DOHH2 (cell line): ENCODE measurements around the gene PDE7B.
"Not testable (repeated sequence)": the region's sequence is repeated elsewhere in the genome, so short reads cannot be mapped to it uniquely, and the experiment has no call there.

Experiments used
- H3F3A ChIP-seq: fragments of 200-600 bp; sonication (generic), shearing (Covaris generic); 2 replicates; pipeline ENCODE4 v1.6.0; 2016; ENCODE audit warnings: antibody characterized with exemption, mild to moderate bottlenecking; ENCODE audit not compliant: control insufficient read depth, insufficient read depth
- H3K27ac ChIP-seq: fragments of 200-600 bp; sonication (generic); 2 replicates; pipeline ENCODE4 v1.5.1; 2014; ENCODE audit warnings: low read depth, mild to moderate bottlenecking, low read length, moderate library complexity
- H3K27me3 ChIP-seq: fragments of 200-600 bp; sonication (generic); 2 replicates; pipeline ENCODE4 v1.6.1; 2014; ENCODE audit warnings: mild to moderate bottlenecking, low read length, mixed read lengths; ENCODE audit not compliant: control insufficient read depth
- H3K36me3 ChIP-seq: fragments of 200-600 bp; sonication (generic); 2 replicates; pipeline ENCODE4 v1.6.1; 2014; ENCODE audit warnings: mild to moderate bottlenecking, low read length, moderate library complexity, mixed read lengths; ENCODE audit not compliant: control insufficient read depth
- H3K4me1 ChIP-seq: fragments of 200-600 bp; sonication (generic); 2 replicates; pipeline ENCODE4 v1.6.1; 2014; ENCODE audit warnings: mild to moderate bottlenecking, low read length, mixed read lengths; ENCODE audit not compliant: control insufficient read depth
- H3K4me2 ChIP-seq: fragments of 200-600 bp; sonication (generic); 2 replicates; pipeline ENCODE4 v1.6.0; 2014; ENCODE audit warnings: mild to moderate bottlenecking, low read length, moderate library complexity
- H3K4me3 ChIP-seq: fragments of 200-600 bp; sonication (generic); 2 replicates; pipeline ENCODE4 v1.5.1; 2014; ENCODE audit warnings: mild to moderate bottlenecking, low read length, mixed read lengths
- H3K79me2 ChIP-seq: fragments of 200-600 bp; sonication (generic); 2 replicates; pipeline ENCODE4 v1.6.1; 2014; ENCODE audit warnings: mild to moderate bottlenecking, low read length, mixed read lengths; ENCODE audit not compliant: control insufficient read depth
- H3K9me2 ChIP-seq: fragments of 200-600 bp; sonication (generic); replicated peaks from 2 replicates; pipeline ENCODE4 v1.6.1; 2014; ENCODE audit warnings: mild to moderate bottlenecking, low read length, mixed read lengths; ENCODE audit not compliant: control insufficient read depth
- H3K9me3 ChIP-seq: fragments of 200-600 bp; sonication (generic); 2 replicates; pipeline ENCODE4 v1.6.1; 2014; ENCODE audit warnings: antibody characterized with exemption, low read length, mixed read lengths; ENCODE audit not compliant: control insufficient read depth, insufficient read depth
- H4K20me1 ChIP-seq: fragments of 200-600 bp; sonication (generic); 2 replicates; pipeline ENCODE4 v1.6.0; 2014; ENCODE audit warnings: low read depth, mild to moderate bottlenecking, antibody characterized with exemption, low read length, moderate library complexity; ENCODE audit not compliant: control insufficient read depth, insufficient read depth
- CTCF ChIP-seq: fragments of 200-600 bp; sonication (generic); IDR thresholded peaks from one replicate; pipeline ENCODE4 v1.5.1; 2014; ENCODE audit warnings: antibody characterized with exemption, mild to moderate bottlenecking, low read depth, low read length; ENCODE audit not compliant: poor library complexity, severe bottlenecking
- EZH2phosphoT487 ChIP-seq: fragments of 200-600 bp; sonication (generic); IDR thresholded peaks from 2 replicates; pipeline ENCODE4 v1.6.1; 2017; ENCODE audit warnings: borderline replicate concordance, mild to moderate bottlenecking, antibody characterized with exemption, low read length, moderate library complexity, mixed read lengths

PDE7B gene

DNA sequence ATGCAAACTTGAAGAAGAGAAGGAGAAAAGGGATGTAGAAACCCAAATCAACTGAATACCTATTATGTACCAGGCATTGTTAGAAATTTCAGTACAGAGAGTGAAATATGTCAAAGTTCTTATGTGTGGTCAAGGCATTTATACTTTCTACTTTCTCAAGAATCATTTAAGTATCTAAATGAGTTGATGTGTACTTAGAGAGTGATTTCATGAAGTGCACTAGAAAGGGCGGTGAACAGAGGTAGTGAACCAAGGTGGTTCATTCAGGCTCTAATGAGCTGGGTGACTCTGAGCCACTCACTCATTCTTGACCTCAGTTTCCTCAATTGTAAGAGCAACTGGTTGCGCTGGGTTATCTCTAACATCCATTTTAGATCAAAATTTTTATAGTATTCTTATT is 3.3 kb downstream of the PDE7B start:
- H3K4me3 ChIP-seq, result no peak overlapping the region
- no peak overlapping the region for H3K4me2 ChIP-seq
- H3K79me2 ChIP-seq, result no peaks in the 10 kb centered on the region
- no peak for TF ChIP-seq CTCF
- TF ChIP-seq EZH2phosphoT487, result no peak
- no peaks in the 10 kb centered on the region for H4K20me1 ChIP-seq
- no peaks in the 10 kb centered on the region for H3K4me1 ChIP-seq
- H3K36me3 ChIP-seq, result no peaks in the 10 kb centered on the region
- H3K27ac ChIP-seq, result no peak overlapping the region
- H3K27me3 ChIP-seq, result peaks cover 22% of the 10 kb centered on the region
- no peaks in the 10 kb centered on the region for H3K9me2 ChIP-seq
- H3F3A ChIP-seq, result no peaks in the 10 kb centered on the region
- H3K9me3 ChIP-seq, result no peaks in the 10 kb centered on the region

- Histone ChIP-seq H3K9me3 (no peaks in the 10 kb centered on the region), H4K20me1 (no peaks in the 10 kb centered on the region), H3K36me3 (no peaks in the 10 kb centered on the region), H3K4me3 (no peak overlapping the region), H3K27me3 (peaks cover 14% of the 10 kb centered on the region), H3F3A (no peaks in the 10 kb centered on the region), H3K27ac (no peak overlapping the region), H3K4me1 (no peaks in the 10 kb centered on the region), H3K9me2 (no peaks in the 10 kb centered on the region), H3K79me2 (no peaks in the 10 kb centered on the region), H3K4me2 (no peak overlapping the region)
- TF ChIP-seq CTCF (no peak), EZH2phosphoT487 (no peak)
Measured at GRCh38 chr6:135858931-135859330, 7.4 kb downstream of the PDE7B start.

GRCh38 chr6:135860361-135860760 is 8.9 kb downstream of the PDE7B start:
- H3K4me1 ChIP-seq, result no peaks in the 10 kb centered on the region
- H3F3A ChIP-seq, result no peaks in the 10 kb centered on the region
- no peak overlapping the region for H3K4me3 ChIP-seq
- no peak overlapping the region for H3K4me2 ChIP-seq
- no peaks in the 10 kb centered on the region for H3K36me3 ChIP-seq
- no peak for TF ChIP-seq CTCF
- no peak for TF ChIP-seq EZH2phosphoT487
- no peaks in the 10 kb centered on the region for H3K79me2 ChIP-seq
- no peaks in the 10 kb centered on the region for H3K9me3 ChIP-seq
- H3K27ac ChIP-seq, result no peak overlapping the region
- H3K27me3 ChIP-seq, result peaks cover 3% of the 10 kb centered on the region
- no peaks in the 10 kb centered on the region for H3K9me2 ChIP-seq
- no peaks in the 10 kb centered on the region for H4K20me1 ChIP-seq

DNA sequence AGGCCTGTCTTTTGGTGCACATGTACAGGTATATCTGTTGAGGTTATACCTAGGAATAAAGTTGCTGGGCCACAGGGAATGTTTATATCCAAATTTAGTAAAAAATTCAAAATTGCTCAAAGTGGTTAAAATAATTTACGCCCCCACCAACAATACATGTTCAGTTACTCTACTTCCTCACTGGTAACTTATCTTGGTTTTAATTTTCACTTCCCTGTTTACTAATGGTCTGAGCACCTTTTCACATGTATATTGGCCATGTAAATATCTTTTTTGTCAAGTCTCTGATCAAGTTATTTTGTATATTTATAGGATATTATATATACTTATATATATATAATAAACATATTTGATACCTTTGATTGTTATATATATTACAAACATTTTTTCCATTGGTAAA is 9.7 kb downstream of the PDE7B start:
- Histone ChIP-seq H4K20me1 (no peaks in the 10 kb centered on the region), H3K4me2 (no peak overlapping the region), H3K27me3 (peaks cover 3% of the 10 kb centered on the region), H3K4me1 (no peaks in the 10 kb centered on the region), H3K9me2 (no peaks in the 10 kb centered on the region), H3K27ac (no peak overlapping the region), H3F3A (no peaks in the 10 kb centered on the region), H3K9me3 (no peaks in the 10 kb centered on the region), H3K4me3 (no peak overlapping the region), H3K79me2 (no peaks in the 10 kb centered on the region), H3K36me3 (no peaks in the 10 kb centered on the region)
- TF ChIP-seq CTCF (no peak), EZH2phosphoT487 (no peak)

- H3K4me3 ChIP-seq, H3K79me2 ChIP-seq, H3K9me2 ChIP-seq, H3K36me3 ChIP-seq, H3K27me3 ChIP-seq, H3K27ac ChIP-seq, H3F3A ChIP-seq, H3K4me1 ChIP-seq, H3K9me3 ChIP-seq, H4K20me1 ChIP-seq, H3K4me2 ChIP-seq: not testable (repeated sequence)
Measured at GRCh38 chr6:135864929-135865328, 13.4 kb downstream of the PDE7B start.
